ENCODE measurements around the gene SHQ1. TPM values are rescaled to one million over a fixed set of nuclear protein-coding genes. Genes with fewer than 3 reads are reported as not detected.

SHQ1 gene
- total RNA-seq, 2 experiments from 2014 or later = 9.4 to 13.1 TPM

DNA sequence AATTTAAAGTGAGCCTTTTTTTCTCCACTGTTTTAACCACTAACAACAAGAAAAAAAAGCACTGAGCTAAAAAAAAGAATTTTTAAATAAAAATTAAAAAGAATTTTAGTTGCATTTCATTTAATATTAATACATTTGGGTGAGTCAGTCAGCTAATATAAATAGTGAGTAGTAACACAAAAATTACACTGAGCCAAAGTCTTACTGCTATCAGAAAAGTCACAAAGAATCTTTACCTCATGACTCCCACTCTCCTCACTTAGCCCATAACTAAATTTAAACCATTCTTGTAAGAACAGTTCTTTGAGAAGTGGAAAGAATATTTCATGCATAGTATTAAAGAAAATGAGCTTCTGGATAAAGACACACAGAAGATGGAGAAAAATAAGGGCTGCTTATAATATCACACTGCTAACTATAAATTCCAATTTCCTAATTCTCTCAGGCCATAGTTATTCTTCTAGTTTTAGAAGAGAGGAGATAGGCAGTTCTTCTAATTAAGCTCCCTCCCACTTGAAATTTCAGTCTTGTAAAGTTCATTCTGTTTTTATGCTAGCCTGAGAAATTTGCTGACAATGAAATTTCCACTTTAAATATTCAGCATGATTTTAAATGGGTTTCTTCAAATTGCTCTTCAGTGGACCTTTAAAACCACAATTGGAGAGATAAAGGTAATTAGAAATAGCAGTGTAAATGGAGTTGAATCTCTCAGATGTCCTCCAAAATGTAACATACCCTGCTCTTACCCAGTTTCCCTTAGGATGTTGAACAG lies 17.6 kb downstream of the SHQ1 start:
- H3K27ac Mint-ChIP-seq = no peak overlapping the region
- H3K36me3 ChIP-seq (ENCODE audit: insufficient read depth, low read length) = peaks cover 16% of the 10 kb centered on the region
- H3K27me3 Mint-ChIP-seq = no peaks in the 10 kb centered on the region
- ChIA-PET CTCF (interaction anchor here (0.6 kb wide), 1 partner anchor 86 kb away, joined by 4 read pairs; no protein-coding TSS in a partner anchor), POLR2A (no interaction called here)
- H3K4me1 ChIP-seq (ENCODE audit: insufficient read depth, low read length) = no peaks in the 10 kb centered on the region
- ATAC-seq (ENCODE audit: poor library complexity) (no peak), DNase-seq (no peak)
- H3K4me1 Mint-ChIP-seq (ENCODE audit: low read depth) = no peaks in the 10 kb centered on the region
- TF ChIP-seq, protein P1, sequence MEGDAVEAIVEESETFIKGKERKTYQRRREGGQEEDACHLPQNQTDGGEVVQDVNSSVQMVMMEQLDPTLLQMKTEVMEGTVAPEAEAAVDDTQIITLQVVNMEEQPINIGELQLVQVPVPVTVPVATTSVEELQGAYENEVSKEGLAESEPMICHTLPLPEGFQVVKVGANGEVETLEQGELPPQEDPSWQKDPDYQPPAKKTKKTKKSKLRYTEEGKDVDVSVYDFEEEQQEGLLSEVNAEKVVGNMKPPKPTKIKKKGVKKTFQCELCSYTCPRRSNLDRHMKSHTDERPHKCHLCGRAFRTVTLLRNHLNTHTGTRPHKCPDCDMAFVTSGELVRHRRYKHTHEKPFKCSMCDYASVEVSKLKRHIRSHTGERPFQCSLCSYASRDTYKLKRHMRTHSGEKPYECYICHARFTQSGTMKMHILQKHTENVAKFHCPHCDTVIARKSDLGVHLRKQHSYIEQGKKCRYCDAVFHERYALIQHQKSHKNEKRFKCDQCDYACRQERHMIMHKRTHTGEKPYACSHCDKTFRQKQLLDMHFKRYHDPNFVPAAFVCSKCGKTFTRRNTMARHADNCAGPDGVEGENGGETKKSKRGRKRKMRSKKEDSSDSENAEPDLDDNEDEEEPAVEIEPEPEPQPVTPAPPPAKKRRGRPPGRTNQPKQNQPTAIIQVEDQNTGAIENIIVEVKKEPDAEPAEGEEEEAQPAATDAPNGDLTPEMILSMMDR (IDR thresholded peaks at IDR 0.05) = no peak
- H3K9me3 Mint-ChIP-seq = no peaks in the 10 kb centered on the region
- H3K27me3 ChIP-seq (ENCODE audit: control insufficient read depth in 1 of 2, insufficient read depth in 2 of 2, low read length in 2 of 2) = no peaks in the 10 kb centered on the region
- intact Hi-C loops (cut with DNase I, micrococcal nuclease) = no loop called here
- no peaks in the 10 kb centered on the region for H3K9me3 ChIP-seq (ENCODE audit: control insufficient read depth in 1 of 2, insufficient read depth in 1 of 2, low read length in 2 of 2)
- peaks cover 79% of the 10 kb centered on the region for H3K36me3 Mint-ChIP-seq (ENCODE audit: low read depth)
- H3K4me3 ChIP-seq (ENCODE audit: low read length) = no peak overlapping the region
- H3K27ac ChIP-seq (ENCODE audit: low read depth in 1 of 2, low read length in 2 of 2) = no peak overlapping the region
- H3K4me3 Mint-ChIP-seq = no peak overlapping the region

DNA sequence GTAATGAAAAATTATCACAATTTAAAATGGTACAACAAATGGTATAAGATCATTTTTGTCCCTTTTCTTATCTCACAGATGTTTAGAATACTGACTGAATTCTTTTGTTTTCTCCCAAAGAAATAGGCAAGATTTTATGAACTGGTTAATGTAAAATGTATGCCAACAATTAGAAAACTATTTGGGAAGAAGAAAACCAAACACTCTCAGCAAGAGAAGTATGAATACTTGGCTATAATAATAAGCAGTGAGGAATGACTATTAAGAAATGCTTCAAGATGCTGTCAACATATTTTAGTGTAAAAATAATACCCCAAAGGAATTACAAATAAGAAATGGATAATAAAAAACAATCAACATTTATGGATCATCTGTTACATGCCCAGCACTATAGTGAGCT lies 18.5 kb downstream of the SHQ1 start:
- ChIA-PET CTCF (no interaction called here), POLR2A (no interaction called here)
- no peaks in the 10 kb centered on the region for H3K9me3 ChIP-seq (ENCODE audit: control insufficient read depth in 1 of 2, insufficient read depth in 1 of 2, low read length in 2 of 2)
- no peaks in the 10 kb centered on the region for H3K9me3 Mint-ChIP-seq
- H3K4me1 Mint-ChIP-seq (ENCODE audit: low read depth) = no peaks in the 10 kb centered on the region
- H3K4me3 Mint-ChIP-seq = no peak overlapping the region
- no peaks in the 10 kb centered on the region for H3K27me3 ChIP-seq (ENCODE audit: control insufficient read depth in 1 of 2, insufficient read depth in 2 of 2, low read length in 2 of 2)
- H3K27ac Mint-ChIP-seq = no peak overlapping the region
- peaks cover 69% of the 10 kb centered on the region for H3K36me3 Mint-ChIP-seq (ENCODE audit: low read depth)
- peaks cover 10% of the 10 kb centered on the region for H3K36me3 ChIP-seq (ENCODE audit: insufficient read depth, low read length)
- no peak overlapping the region for H3K4me3 ChIP-seq (ENCODE audit: low read length)
- intact Hi-C loops (cut with DNase I, micrococcal nuclease) = loop anchor here (10.0 kb wide), 3 partner anchors 385 to 875 kb away; partner anchors contain the start of gene RYBP (in 1 of the 2)
- ATAC-seq (ENCODE audit: poor library complexity) (no peak), DNase-seq (no peak)
- no peaks in the 10 kb centered on the region for H3K4me1 ChIP-seq (ENCODE audit: insufficient read depth, low read length)
- no peak overlapping the region for H3K27ac ChIP-seq (ENCODE audit: low read depth in 1 of 2, low read length in 2 of 2)
- no peaks in the 10 kb centered on the region for H3K27me3 Mint-ChIP-seq
- TF ChIP-seq, protein P1 (IDR thresholded peaks at IDR 0.05) = no peak

DNA sequence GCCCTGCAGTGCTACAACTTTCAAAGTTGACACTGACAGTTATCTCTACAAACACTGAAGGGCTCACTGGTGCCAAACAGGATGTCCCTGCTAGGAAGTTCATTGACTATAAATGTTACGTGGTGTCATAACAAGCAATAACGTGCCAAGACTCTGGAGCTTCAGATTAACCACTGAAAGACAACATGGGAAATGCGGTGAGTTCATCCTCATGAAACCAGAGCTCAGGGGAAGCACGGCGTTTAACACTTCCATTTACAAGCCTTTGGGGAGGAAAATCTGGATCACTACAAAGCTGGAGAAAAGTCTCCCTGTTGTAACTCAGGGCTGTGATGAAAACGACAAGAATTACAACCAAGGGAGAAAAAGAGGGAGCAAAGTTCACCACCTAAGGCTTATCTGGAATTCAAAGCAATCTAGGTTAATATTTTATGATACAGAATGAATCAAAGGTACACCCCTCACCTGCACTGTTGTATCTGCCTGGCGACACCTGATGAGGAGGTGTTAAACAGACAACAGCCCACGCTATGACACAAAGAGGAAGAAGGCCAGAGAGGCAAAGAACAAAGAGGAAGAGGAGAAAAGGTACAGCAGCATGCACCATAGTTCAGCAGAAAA lies 27.0 kb downstream of the SHQ1 start:
- peaks cover 13% of the 10 kb centered on the region for H3K36me3 ChIP-seq (ENCODE audit: insufficient read depth, low read length)
- Mint-ChIP-seq H3K27ac (no peak overlapping the region), H3K9me3 (no peaks in the 10 kb centered on the region), H3K36me3 (ENCODE audit: low read depth) (peaks cover 23% of the 10 kb centered on the region), H3K4me1 (ENCODE audit: low read depth) (peaks cover 13% of the 10 kb centered on the region), H3K27me3 (no peaks in the 10 kb centered on the region), H3K4me3 (no peak overlapping the region)
- no peaks in the 10 kb centered on the region for H3K9me3 ChIP-seq (ENCODE audit: control insufficient read depth in 1 of 2, insufficient read depth in 1 of 2, low read length in 2 of 2)
- ChIA-PET POLR2A (interaction anchor here (0.7 to 4.9 kb wide), 13 partner anchors 9 to 946 kb away, joined by 3 to 61 read pairs (median 5); partner anchors contain the start of gene SHQ1), CTCF (interaction anchor here (0.8 to 5.9 kb wide), 6 partner anchors 155 to 946 kb away, joined by 3 to 38 read pairs (median 6); no protein-coding TSS in a partner anchor)
- H3K27me3 ChIP-seq (ENCODE audit: control insufficient read depth in 1 of 2, insufficient read depth in 2 of 2, low read length in 2 of 2) = no peaks in the 10 kb centered on the region
- ATAC-seq (ENCODE audit: poor library complexity) (peak; percentile 73), DNase-seq (peak in 4 of 14 experiments; percentile 11 to 43 (median 24))
- intact Hi-C loops (cut with DNase I, micrococcal nuclease) = loop anchor here (5.0 to 10.0 kb wide), 6 partner anchors 84 to 1109 kb away; partner anchors contain the start of genes EIF4E3 (in 1 of the 2) and RYBP (in 1 of the 2)
- H3K4me1 ChIP-seq (ENCODE audit: insufficient read depth, low read length) = peaks cover 7% of the 10 kb centered on the region
- H3K4me3 ChIP-seq (ENCODE audit: low read length) = no peak overlapping the region
- no peak overlapping the region for H3K27ac ChIP-seq (ENCODE audit: low read depth in 1 of 2, low read length in 2 of 2)
- TF ChIP-seq, protein P1 (IDR thresholded peaks at IDR 0.05) = no peak
